HG03565 (cell line): ENCODE data around the gene SPSB2.
"Not testable (repeated sequence)": the region's sequence is repeated elsewhere in the genome, so short reads cannot be mapped to it uniquely, and the experiment has no call there.

Experiments
- ATAC-seq: cut with Tn5 transposase; IDR thresholded peaks from one replicate; pipeline ENCODE4 v1.9.1; 2021; ENCODE audit warnings: mild to moderate bottlenecking, moderate library complexity; ENCODE audit not compliant: unreplicated experiment

The SPSB2 gene

GRCh38 chr12:6872073-6873048 is 742 bp downstream of the SPSB2 start:
- ATAC-seq = no peak

DNA sequence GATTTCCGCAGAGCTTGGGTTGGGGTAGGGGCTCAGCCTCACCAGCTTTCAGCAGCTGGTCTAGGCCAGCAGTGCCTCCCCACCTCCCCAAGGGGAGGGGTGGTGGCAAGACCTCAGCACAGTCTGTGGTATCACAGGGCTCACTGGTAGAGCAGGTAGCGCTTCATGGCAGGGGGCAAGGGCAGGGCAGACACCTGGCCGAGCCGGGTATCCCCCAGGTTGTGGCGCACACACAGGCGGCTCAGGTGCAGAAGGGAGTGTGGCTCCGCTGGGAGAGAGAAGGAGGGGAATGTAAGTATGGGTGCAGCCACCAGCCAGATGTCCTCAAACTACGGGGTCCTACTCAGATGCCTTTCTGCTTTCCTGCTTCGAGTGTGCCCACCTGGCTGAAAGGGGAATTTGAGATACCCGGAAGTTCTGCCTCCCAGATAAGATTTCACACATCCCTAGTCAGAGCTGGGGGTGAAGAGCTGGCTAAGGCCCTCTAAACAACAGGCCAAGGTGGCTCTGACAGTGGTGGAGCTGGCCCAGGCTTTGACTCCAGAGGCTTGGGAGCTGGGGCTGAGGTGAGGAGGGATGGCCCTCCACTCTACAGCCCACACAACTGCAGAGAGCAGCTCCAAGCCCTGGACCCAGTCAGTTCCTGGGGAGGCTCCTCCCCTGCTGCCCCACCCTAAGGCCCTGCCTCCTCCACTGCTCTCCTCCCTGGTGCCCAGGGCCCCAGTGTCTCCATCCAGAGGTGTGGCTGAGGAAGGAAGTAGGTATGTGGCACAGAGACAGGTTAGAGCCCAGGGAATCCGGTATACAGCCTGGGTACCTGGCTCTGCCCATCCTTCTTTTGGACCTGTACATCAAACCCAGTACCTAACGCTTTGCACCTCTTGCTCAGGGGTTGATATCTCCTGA is 1.8 kb downstream of the SPSB2 start:
- no peak for ATAC-seq

GRCh38 chr12:6870304-6870703 is 2.8 kb downstream of the SPSB2 start:
- not testable (repeated sequence) for ATAC-seq

DNA sequence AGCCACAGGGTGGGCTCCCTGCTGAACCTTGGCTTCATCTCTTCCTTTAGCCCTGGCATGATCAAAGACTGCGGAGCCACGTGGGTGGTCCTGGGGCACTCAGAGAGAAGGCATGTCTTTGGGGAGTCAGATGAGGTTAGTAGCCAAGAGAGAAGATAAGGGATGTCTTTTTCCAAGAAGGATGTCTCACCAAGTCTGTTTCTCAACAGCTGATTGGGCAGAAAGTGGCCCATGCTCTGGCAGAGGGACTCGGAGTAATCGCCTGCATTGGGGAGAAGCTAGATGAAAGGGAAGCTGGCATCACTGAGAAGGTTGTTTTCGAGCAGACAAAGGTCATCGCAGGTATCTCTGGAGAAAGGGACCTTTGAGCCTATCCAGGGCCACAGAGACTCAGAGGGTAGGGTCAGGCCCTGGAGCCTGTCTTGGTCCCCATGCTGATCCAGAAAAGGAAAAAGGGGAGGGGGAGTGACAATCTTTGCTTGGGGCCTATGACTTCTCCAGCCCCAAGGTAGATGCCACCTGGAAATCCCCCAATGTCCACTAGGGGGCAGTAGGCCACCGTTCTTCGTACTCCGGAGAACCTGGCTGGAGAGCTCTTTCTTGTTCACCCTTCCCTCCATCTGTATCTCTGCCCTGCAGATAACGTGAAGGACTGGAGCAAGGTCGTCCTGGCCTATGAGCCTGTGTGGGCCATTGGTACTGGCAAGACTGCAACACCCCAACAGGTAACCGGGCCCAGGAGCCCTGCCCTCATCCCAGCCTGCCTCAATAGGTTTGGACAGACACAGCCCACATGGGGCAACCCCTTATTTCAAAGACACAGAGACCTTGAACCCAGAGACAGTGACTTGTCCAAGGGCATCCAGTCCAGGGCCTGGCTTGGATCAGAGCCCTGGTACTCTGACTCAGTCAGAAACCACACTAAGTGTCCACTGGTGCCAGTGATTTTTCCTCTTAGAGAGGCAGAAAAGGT is 3.8 kb downstream of the SPSB2 start:
- no peak for ATAC-seq

GRCh38 chr12:6868211-6869048 is 4.7 kb downstream of the SPSB2 start:
- no peak for ATAC-seq

DNA sequence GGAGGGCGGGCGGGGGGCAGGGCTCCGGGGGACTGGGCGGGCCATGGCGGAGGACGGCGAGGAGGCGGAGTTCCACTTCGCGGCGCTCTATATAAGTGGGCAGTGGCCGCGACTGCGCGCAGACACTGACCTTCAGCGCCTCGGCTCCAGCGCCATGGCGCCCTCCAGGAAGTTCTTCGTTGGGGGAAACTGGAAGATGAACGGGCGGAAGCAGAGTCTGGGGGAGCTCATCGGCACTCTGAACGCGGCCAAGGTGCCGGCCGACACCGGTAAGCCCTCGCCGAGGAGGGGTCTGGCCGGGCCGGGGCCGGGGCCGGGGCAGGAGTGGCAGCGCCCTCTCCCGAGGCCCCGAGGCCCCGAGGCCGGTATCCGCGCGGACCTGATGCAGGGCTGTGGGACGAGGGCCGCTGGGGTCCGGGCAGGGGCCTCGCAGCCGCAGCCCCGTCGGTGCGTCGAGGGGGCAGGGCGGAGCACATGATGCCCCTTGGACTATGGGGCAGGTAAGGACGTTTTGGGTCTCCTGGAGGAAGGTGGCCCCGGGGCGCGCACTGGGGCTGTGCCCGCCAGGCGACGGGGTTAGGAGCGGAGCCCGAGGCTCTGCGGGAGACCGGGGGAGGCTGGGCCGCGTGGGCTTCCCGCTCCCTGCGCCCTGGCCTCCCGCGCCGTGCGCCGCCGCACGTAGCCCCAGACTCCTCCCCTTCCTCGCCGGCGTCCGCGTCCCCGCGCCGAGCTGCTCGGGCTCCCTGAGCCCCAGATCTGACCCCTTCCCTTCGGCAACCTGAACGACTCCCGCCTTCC is 5.5 kb downstream of the SPSB2 start, which contains the start of gene TPI1:
Gene TPI1, plus strand, starts transcription at position 119 of the 798 bp plus-strand sequence. Its CDS starts 36 bp downstream, at position 155.
- ATAC-seq = peak; percentile 33

DNA sequence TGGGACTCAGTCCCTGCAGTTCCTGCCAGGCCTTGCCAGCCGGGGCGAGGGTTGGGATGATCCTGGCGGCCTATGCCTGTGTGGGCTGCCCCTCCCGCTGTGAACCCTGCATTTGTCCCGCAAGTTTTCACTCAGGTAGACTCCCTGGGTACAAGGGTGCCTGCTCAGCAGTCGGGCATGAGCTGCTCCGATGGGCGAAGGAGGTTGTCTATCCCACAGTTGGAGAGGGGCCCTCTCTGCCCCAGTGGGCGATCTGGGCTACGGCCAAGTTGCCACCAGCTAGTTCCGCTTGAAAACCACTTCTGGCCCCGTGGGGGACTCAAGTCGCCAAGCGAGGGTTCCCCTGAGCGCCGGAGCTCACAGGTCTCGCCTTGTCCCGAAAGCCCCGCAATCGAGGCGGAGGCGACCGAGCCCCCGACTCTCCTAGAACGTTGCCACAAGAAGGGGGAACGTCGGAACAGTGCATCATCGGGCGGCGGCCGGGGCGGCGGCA is 6.1 kb downstream of the SPSB2 start:
- no peak for ATAC-seq

DNA sequence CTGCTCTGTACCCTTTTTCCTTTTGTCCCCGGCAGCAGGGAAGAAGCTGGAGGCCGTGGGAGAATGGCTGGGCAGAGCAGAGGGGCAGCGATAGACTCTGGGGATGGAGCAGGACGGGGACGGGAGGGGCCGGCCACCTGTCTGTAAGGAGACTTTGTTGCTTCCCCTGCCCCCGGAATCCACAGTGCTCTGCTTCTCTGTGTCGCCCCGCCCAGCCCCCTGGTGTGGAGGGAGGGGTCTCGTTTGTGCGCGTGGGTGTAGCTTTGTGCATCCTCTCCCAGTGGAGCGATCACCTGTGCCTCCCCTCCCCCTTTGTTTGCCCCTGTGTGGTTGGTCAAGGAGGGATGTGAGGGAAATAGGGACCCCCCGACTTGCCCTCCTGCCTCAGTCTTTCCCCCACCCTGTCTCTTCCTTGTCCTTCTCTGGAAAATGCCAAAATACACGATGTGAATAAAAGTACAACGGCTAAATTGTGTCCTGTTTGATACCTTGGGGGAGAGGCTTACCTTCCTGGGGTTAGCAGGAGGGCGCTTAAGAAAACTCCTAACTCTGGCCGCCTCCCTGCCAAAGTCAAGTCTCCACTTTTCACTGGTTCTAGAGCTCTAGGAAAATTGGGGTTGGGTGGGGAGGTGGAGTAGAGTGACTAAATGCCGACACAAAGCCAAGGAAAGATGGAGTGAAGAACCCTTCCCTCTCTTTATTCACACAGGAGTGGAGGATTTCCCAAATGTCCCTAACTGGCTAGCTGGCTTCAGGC is 6.8 kb downstream of the SPSB2 start:
- ATAC-seq = no peak

- ATAC-seq = not testable (repeated sequence)
These were observed 7.8 kb downstream of the SPSB2 start for GRCh38 chr12:6865307-6865706.

GRCh38 chr12:6863586-6864321 is 9.3 kb downstream of the SPSB2 start:
- ATAC-seq = no peak

DNA sequence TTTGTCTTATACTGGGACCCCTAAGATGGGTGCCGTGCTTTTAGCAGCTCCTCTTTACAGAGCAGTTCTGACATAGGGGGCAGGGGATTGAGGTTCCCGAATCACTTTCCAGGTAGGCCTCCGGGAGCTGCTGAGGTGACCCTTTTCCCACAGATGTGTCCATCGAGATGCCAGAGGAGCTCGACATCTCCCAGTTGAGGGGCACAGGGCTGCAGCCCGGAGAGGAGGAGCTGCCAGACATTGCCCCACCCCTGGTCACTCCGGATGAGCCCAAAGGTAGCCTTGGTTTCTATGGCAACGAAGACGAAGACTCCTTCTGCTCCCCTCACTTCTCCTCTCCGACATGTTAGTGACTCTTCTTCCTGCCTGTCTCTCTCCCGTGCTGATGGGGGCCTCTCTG is 10.1 kb downstream of the SPSB2 start:
- no peak for ATAC-seq

DNA sequence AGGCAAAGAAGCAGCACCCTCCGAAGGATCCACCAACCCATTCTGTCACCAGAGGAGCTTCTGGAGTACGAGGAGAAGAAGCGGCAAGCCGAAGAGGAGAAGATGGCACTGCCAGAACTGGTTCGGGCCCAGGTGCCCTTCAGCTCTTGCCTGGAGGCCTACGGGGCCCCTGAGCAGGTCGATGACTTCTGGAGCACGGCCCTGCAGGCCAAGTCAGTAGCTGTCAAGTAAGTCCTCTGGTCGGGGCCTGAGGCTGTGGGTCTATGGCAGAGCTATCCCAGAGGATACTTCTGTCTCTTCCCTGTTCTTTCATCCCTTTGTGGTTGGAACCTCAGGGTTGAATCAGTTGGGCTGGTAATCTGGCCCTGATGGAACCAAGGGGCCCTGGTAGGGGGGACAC is 11.7 kb downstream of the SPSB2 start:
- ATAC-seq = no peak

- no peak for ATAC-seq
These were observed 12.2 kb downstream of the SPSB2 start for GRCh38 chr12:6860942-6861341.

DNA sequence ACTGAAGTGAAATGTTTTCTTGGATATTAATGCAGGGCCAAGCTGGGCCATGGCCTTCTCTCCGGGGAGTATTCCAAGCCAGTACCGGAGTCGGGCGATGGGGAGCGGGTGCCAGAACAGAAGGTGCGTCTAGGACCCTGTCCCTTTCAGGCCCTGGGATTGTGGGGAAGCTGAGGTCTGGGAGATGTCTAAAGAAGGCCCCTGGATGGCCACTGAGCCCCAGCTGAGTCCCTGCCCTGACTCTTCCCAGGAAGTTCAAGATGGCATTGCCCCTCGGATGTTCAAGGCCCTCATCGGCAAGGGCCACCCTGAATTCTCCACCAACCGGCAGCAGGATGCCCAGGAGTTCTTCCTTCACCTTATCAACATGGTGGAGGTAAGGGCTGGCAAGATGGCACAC is 13.0 kb downstream of the SPSB2 start:
- no peak for ATAC-seq

- no peak for ATAC-seq
These were observed 14.3 kb downstream of the SPSB2 start for GRCh38 chr12:6858799-6859198.

GRCh38 chr12:6855322-6855721 is 17.8 kb downstream of the SPSB2 start:
- ATAC-seq = no peak

- ATAC-seq = no peak
These were observed 19.1 kb downstream of the SPSB2 start for GRCh38 chr12:6854036-6854435.
